Bone marrow (tissue), 2 donors: ENCODE data around the gene PRPSAP2.

Experiments used
- DNase-seq, 2 donors: peaks; one replicate each; lab custom pipeline; 2025; lab: John Stamatoyannopoulos, UW

The PRPSAP2 gene

DNA sequence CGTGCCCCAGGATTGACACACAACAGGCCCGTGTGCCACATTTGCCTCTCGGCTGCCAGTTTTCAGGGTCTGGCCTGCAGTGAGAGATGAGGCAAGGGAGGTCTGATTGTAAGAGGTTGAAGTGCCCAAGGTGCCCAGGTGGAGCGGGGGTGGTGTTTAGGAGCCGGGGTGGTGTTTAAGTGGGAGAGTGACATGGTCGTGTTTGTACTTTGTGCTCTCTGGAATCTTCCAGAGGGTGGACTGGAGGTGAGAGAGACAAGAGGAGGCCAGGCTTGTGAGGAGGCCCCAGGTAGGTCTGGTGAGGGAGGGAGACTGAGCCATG, 104.5 kb downstream of the PRPSAP2 start:
- DNase-seq: no peak

DNA sequence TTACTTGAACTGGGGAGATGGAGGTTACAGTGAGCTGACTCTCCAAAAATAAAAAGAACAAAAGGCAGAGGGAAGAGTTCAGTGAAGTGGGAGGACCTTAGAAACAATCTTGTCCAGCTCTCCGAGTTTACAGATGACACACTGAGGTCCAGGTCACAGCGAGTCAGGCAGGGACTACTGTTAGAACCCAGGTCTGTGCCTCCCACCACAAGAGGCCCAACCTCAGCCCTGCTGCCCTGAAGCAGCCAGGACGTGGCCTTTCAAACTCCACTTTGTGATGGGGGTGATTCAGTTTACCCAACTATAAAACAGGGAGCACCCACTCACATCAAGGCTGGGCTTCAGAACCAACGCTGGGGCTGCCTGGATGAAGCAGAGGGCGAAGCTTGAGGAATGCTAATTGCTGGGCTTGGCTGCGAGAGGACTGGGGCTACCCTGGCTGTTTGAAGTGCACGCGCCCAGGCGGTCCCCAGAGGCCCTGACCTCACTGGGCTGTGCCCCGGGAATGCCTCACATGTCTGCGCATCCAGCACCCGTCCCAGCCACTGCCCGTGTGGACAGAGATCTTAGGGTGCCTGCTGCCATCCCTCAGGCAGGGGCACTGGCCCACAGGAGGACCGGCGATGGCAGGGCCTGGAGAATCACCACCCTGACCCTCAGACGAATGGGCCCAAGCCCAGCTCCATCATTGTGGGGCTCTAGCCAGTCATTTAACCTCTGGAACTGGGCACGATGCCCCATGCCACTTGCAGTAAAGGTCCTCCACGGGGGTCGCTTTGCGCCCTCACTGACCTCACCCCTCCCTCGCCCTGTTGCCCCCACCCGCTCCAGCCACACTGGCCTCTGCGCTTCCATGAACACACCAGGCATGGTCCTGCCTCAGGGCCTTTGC, 105.4 kb downstream of the PRPSAP2 start:
- no peak for DNase-seq

DNA sequence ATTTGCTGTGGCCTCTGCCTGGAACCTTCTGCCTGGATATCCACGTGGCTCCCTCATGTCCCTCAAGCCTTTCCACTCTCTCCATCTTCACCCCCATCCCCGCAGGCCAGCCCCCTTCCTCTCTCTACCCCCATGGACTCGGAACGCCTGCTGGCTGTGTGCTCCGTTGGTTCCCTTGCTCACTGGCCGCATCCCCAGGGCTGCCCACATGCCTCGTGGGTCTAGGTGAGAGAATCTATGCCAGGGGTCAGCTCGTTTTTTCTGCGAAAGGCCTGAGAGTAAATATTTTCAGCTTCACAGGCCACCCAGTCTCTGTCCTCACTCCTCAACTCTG, 106.1 kb downstream of the PRPSAP2 start:
- DNase-seq: no peak

DNA sequence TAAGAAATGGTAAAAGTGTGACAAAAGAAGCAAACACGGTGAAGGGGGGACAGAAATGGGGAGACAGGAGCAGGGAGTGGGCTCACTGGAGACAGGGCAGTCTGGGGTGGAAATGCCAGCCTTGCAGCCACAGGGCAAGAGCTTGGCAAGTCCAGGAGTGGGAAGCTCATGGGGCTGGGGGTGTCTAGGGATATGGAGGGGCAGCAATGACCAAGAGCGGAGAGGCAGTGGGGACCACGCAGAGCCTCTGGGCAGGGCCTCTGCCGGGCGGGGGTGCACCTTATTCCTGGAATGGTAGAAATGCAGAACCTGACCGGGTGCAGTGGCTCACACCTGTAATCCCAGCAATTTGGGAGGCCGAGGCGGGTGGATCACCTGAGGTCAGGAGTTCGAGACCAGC, 106.6 kb downstream of the PRPSAP2 start:
- no peak for DNase-seq

DNA sequence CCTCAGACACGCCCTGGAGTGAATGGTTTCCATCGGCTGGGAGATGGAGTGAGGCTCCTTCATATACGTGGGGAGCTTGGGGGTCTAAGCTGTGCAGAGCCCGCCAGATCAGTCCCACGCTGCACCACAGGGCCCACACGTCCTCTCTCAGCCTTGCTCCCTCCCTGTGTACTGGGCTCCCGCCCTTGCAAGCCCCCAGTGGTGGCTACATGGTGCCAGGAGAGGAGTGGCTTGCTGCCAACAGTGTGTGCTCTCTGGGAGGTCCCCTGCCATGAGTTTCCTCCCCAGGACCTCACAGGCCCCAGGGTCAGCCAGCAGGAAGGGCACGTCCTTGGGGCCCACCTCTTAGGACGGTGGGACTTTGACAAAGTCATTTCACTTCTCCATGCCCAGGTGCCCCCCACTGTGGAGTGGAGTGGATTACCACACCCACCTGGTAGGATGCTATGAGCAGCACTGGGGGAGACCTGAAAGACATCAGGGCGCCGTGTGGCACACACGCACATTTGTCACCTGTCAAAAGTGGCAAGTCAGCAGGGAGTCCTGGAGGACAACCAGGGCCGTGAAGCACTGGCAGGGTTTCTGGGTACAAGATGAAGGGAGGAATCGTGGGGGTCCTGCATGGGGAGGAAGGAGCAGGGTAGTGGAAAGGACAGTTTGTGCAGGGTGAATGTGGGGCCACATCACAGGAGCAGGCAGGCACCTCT, 107.8 kb downstream of the PRPSAP2 start:
- DNase-seq: no peak

DNA sequence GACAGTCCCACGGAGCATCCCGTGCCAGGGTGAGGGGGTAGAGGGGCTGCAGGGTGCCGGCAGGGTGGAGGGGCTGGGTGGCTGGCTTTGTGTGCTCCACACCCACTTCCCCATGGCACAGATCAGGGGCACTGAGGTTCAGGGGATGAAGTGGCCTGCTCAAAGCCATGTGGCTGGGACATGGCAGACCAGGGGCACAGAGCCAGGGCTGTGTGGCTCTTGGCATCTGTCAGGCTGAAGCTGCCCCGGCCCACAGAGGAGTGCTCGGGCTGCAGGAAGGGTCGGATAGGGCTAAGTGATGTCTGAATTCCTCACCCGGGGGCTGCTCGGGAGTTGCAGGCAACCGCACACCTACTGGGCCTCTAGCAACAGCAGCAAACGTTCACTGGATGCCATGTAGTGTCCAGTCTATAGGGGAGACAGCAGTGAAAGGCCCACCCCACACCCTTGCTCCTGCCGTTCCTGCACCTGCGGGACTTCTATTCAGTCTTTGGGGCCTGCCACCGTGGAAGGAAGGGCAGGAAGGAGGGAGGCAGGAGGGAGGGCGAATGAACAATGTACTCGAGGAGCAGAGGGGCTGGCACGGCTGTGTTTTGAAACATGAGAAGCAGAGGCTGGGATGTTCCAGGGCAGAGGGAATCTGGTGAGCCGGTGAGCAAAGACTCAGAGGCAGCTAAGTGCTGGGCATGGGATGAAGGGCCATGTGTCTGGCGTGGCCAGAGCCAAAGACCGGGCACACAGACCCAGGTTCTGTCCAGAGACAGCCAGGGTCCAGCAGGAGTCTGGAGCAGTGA, 109.1 kb downstream of the PRPSAP2 start:
- no peak for DNase-seq

DNA sequence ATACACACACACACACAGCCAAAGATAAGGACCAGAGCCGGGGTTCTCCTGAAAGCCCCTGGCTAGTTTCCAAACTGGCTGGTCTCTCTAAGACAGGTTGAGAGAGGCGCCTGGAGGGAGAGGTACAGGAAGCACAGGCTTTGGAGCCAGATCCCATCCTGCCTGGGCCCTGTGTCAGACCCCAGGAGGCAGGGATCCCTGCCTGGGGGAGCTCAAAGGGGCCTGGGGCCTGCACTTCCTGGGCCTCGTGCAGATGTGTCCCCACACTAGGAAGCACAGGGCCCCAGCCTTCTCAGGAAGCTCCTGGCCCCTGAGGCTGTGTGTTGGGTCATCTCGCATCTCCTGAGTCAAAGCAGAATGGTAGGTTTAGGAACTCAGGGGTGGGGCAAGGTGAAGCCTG, 110.0 kb downstream of the PRPSAP2 start:
- DNase-seq: no peak

DNA sequence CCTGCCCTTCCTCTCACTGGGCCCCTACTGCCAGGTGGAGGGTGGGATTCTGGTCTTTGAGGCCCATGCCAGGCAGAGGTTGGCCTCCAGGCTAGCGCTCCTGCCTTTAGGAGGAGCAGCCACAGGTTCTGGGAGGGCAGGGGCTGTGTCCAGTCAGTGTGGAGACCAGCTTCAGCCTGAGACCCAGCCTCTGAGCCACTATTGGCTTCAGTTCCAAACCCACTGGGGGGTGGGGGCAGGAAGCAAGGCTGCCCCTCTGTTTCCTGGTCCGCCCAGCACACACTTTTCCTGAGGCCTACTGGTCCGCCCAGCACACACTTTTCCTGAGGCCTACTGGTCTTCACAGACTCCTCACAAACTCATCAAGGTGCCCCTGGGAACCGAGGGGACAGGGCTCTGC, 110.4 kb downstream of the PRPSAP2 start:
- no peak for DNase-seq

DNA sequence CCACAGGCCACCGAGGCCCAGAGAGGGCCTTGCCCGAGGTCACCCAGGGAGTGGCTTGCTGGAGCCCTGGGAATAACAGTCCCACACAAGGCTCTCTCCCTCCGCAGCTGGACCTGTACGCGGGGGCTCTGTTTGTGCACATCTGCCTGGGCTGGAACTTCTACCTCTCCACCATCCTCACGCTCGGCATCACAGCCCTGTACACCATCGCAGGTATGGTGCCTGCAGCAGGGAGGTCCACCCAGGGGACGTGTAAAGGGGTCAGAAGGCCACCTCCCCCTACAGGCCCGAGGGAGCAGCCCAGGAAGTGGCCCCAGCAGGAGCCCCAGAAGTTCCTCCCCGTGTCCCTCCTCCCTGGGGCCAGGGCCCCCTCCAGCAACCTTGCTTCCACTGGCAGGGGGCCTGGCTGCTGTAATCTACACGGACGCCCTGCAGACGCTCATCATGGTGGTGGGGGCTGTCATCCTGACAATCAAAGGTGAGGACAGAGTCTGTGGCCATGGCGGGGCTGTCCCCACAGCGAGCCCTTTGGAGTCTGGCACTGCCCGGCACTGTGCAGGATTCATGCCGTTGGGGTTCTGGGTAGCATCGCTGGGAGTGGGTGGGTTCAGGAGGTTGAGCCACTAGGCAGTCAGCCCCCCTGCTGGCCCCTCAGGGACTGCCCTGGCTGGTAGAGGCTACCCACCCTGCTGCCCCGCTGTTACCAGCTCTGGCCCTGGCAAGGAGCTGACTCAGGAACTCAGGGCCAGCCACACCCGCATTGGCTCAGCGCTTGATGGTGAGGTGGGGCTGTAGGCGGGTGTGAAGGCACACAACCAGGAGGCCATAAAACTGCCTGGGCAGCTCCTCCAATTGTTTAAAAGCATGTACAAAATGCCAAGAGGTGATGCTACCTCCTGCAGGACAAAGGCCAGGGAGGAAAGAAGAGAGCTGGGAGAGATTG, 111.3 kb downstream of the PRPSAP2 start:
- DNase-seq: no peak

DNA sequence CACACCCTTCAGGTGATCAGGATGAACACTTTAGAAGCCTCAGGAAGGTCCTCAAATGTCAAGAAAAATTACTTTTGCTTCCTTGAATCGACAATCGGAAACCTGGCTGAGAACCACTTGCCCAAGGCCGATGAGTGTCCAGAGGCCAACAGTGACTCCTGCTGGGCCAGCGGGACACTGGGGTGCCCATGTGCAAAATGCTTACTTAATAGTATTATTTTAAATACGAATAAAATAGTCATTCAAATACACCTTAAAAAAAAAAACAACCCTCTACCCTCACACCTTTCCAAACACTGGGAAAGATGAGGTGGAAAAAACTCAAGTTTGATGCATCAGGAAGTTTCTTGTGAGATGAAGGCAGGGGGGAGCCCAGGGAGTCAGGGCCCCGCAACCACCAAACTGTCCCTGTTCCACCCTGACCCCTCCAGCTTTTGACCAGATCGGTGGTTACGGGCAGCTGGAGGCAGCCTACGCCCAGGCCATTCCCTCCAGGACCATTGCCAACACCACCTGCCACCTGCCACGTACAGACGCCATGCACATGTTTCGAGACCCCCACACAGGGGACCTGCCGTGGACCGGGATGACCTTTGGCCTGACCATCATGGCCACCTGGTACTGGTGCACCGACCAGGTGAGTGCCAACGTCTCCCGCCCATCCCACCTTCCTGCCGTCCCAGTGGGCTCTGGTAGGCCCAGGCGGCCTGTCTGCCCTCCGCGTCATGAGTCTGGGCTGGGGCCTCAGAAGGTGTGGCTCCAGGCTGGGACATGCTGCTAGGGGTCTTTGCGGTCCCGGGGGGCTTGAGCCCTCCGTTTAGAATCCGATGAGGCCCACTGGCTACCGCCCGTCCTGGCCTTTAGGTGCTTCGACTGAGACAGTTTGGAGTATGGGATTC, 112.9 kb downstream of the PRPSAP2 start:
- no peak for DNase-seq

DNA sequence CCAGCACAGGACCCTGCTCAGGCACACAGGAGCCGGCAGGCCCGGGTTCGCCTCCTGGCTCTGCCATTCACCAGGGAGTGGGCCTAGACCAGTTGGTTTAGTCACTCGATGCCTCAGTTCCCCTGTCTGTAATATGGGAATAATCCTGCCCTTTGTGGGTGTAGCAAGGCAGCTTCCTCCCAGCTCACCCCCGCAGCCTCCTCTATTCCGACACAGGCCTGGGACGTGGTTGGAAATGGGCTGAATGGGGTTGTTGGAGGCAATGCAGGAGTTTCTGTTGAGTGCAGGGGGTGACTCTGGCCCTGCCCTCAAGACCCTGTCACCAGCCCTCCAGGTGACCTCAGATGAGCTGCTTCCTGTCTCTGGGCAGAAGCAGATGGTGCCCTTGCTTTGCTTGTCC, 113.9 kb downstream of the PRPSAP2 start:
- DNase-seq: no peak

DNA sequence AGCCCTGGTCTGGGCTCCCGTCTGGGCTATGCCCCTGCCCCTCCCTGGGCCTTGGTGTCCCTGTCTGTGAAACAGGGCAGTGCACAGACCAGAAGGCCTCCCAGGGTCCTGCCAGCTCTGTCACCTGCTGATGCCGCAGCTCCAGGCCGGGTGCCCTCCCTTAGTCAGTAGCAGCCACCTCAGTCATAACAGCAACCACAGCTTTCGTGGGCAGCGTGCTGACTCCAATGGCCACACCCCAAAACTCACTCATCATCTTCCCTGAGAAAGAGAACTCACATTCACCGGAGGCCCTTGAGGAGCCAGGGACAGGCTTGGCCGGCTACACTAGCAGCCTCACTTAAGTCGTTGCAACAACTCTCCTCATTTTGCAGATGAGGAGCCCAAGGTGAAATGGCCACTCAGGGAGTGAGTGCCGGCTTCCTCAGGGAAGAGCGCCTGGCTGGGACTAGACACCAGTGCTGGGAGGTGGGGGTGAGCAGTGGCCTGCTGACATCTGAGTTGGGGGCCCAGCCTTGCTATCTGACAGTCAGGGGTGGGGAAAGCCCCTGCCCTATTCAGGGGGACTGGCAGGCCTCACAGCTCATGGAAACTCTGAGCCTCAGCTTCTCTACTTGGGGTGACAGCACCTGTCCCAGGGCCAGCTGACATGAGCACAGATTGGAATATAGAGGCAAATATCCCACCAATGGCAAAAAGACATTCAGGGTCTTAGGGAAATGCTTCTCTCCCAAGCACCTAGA, 116.6 kb downstream of the PRPSAP2 start:
- DNase-seq: no peak

DNA sequence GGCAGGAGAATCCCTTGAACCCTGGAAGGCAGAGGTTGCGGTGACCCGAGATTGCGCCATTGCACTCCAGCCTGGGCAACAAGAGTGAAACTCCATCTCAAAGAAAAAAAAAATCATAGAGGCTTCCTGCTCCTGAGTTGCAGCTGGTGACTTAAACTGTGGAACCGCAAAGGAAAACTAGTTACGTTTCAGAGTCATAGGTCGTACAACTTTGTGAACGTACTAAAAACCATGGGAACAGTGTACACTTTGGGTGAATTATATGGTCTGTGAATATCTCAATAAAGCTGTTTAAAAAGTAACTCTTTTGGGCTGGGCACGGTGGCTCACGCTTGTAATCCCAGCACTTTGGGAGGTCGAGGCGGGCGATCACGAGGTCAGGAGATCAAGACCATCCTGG, 117.7 kb downstream of the PRPSAP2 start:
- DNase-seq: no peak

DNA sequence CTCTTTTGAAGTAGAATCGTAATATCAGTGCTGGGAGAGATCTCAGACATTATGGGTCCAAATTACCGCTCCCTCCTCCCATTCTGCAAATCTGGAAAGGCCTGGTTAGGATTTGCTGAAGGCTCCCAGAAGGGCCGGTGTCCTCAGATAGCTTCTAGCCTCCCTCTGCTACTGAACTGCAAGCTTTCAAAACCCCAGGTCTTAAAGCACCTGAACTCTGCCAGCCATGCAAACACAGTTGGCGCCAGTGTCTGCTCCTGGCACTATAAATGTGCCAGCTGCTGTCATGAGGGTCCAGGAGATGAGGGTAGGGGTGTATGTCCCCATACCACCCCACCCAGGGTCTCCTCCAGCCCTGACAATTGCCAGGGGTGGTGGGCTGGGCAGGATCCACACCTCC, 118.3 kb downstream of the PRPSAP2 start:
- DNase-seq: no peak

DNA sequence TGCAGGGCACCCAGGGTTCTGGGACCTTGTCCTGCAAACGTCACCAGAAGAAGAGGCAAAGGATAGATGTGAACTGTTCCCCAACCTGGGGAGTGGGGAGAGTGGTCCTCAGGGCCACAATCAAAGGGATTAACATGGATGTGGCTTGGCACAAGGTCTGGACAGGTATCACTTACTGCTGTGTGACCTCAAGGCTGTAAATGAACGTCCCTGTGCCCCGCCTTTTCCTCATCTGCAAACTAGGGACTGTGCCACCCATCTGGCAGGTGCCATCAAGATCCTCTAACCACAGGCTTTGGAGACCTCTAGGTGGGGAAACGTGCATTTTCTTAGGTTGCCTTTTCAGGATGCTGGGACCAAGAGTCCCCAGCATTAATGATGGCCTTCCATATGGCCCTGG, 119.1 kb downstream of the PRPSAP2 start:
- DNase-seq: no peak

DNA sequence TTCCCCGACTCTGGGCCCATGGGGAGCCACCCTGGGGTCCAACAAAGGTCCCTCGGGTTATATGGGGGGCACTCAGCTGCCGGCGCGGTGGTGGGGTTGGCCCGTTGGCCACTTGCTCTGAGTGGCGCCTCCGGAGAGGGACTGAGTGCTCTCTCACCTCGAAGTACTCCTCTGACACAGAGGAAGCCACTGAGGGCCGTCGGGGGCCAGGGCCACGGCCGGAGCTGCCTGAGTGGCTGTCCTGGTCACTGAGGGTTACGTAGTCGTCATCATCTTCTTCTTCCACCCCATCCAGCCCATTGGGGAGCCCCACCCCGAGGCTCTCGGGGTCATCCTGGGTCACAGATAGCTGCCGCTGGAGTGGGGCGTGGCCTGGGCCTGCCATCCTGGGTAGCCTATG, 119.7 kb downstream of the PRPSAP2 start:
- DNase-seq: no peak

DNA sequence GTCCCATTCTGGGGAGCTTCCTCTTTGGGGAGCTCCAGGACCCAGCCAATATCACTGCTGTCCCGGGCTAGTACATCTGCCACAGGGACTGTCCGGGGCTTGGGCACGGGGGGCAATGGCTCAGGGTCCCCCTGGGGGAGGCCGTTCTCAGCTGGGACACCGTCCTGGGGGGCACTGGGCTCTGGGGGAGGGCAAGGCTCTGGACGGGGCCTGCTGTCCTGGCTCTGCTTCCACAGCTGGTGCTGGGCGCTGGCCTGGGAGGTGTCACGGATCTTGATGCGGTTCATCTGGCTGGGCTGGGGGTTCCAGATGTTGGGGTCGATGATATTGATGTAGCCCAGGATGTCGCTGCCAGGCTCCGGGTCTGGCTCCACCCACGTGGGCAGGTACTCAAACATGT, 120.1 kb downstream of the PRPSAP2 start:
- no peak for DNase-seq

DNA sequence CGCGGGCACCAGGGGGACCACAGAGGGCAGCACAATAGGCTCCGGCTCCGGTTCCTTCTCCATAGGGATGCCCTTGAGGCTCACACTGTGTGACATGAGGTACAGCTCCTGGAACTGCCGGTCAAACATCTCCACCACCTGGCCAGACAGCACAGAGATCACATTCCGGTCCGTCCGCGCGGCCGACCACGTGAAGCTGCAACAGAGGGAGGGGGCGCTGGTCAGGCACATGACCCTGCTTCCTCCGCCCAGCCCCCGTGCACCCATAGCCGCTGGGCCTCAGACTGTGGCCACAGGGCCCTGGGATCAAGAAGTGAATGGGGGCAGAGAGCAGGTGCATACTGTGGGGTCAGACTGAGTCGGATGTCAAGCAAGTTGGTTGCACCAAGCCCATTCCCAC, 120.7 kb downstream of the PRPSAP2 start:
- no peak for DNase-seq
